Ascending aorta (tissue), 2 donors: ENCODE measurements around the gene RFESD. TPM values are rescaled to one million over a fixed set of nuclear protein-coding genes. Genes with fewer than 3 reads are reported as not detected.

Experiments
- DNase-seq, 2 donors: peaks; one replicate each; pipeline ENCODE4 v3.0.0-alpha.2; 2019; ENCODE audit warnings: low spot score in 2 of 2
- H3K27ac ChIP-seq, 2 donors: fragments of 200-600 bp; sonication (generic); one replicate each; pipeline ENCODE4 v1.5.1; 2016 to 2017; ENCODE audit warnings: mild to moderate bottlenecking in 1 of 2
- H3K27me3 ChIP-seq: fragments of 200-600 bp; sonication (generic); one replicate; pipeline ENCODE4 v1.5.1; 2017
- H3K36me3 ChIP-seq, 2 donors: fragments of 200-600 bp; sonication (generic); one replicate each; pipeline ENCODE4 v1.5.1; 2016
- H3K4me1 ChIP-seq, 2 donors: fragments of 200-600 bp; sonication (generic); one replicate each; pipeline ENCODE4 v1.5.1; 2016 to 2017; ENCODE audit warnings: mild to moderate bottlenecking in 1 of 2
- H3K4me3 ChIP-seq, 2 donors: fragments of 200-600 bp; sonication (generic); one replicate each; pipeline ENCODE4 v1.5.1; 2016 to 2017; ENCODE audit warnings: mild to moderate bottlenecking in 1 of 2
- H3K9me3 ChIP-seq, 2 donors: fragments of 200-600 bp; sonication (generic); one replicate each; pipeline ENCODE4 v1.5.1; 2016
- CTCF ChIP-seq, 3 experiments: fragments of 200-600 bp in 2 of 3; fragments of 450-650 bp in 1 of 3; sonication (generic) in 2 of 3; IDR thresholded peaks; one replicate each; pipeline ENCODE4 v1.5.1; 2016 to 2019; ENCODE audit warnings: antibody characterized with exemption in 3 of 3, mild to moderate bottlenecking in 1 of 3, moderate library complexity in 1 of 3
- intact Hi-C: fragments of 100-400 bp; cut with DNase I; formaldehyde crosslinking; loops from one replicate; pipeline ENCODE4 v1.15.1; 2023
- total RNA-seq: library from RNA; depleted of rRNA; stranded (reverse); fragments of >200 nt; gene quantifications from one replicate; pipeline ENCODE4 v1.1.0, GENCODE V29; 2016

RFESD gene
- total RNA-seq, 1 donor from 2014 or later: not detected

GRCh38 chr5:95609711-95610110, 36.9 kb upstream of the RFESD start:
- intact Hi-C loops: no loop called here

GRCh38 chr5:95610546-95610945, 36.0 kb upstream of the RFESD start:
- Histone ChIP-seq H3K36me3 (no peaks in the 10 kb centered on the region), H3K4me1 (no peaks in the 10 kb centered on the region), H3K27ac (no peak overlapping the region), H3K9me3 (peaks cover 3 to 7% of the 10 kb centered on the region in 2 donors), H3K27me3 (no peaks in the 10 kb centered on the region), H3K4me3 (no peak overlapping the region)
- intact Hi-C loops: no loop called here
- TF ChIP-seq CTCF (IDR thresholded peaks at IDR 0.05): no peak
- DNase-seq: no peak

More at GRCh38 chr5:95609711-95610110, 36.9 kb upstream of the RFESD start:
- Histone ChIP-seq H3K4me3 (no peak overlapping the region), H3K36me3 (no peaks in the 10 kb centered on the region), H3K27ac (no peak overlapping the region), H3K9me3 (peaks cover 3 to 7% of the 10 kb centered on the region in 2 donors), H3K27me3 (no peaks in the 10 kb centered on the region), H3K4me1 (no peaks in the 10 kb centered on the region)
- no peak for TF ChIP-seq CTCF (IDR thresholded peaks at IDR 0.05)
- no peak for DNase-seq

- Histone ChIP-seq H3K9me3 (peaks cover 3 to 7% of the 10 kb centered on the region in 2 donors), H3K4me3 (no peak overlapping the region), H3K36me3 (no peaks in the 10 kb centered on the region), H3K4me1 (no peaks in the 10 kb centered on the region), H3K27me3 (no peaks in the 10 kb centered on the region), H3K27ac (no peak overlapping the region)
- TF ChIP-seq CTCF (IDR thresholded peaks at IDR 0.05): no peak
- no peak for DNase-seq
- intact Hi-C loops: no loop called here
Observed at GRCh38 chr5:95611396-95611795, 35.2 kb upstream of the RFESD start.

GRCh38 chr5:95613514-95613913, 33.1 kb upstream of the RFESD start:
- TF ChIP-seq CTCF (IDR thresholded peaks at IDR 0.05): no peak
- Histone ChIP-seq H3K9me3 (peaks cover 3 to 7% of the 10 kb centered on the region in 2 donors), H3K4me1 (no peaks in the 10 kb centered on the region), H3K36me3 (no peaks in the 10 kb centered on the region), H3K27ac (no peak overlapping the region), H3K27me3 (no peaks in the 10 kb centered on the region), H3K4me3 (no peak overlapping the region)
- intact Hi-C loops: no loop called here
- no peak for DNase-seq

GRCh38 chr5:95615164-95615467, 31.5 kb upstream of the RFESD start:
- H3K4me1 ChIP-seq: no peaks in the 10 kb centered on the region
- intact Hi-C loops: no loop called here
- DNase-seq: no peak

More at GRCh38 chr5:95615164-95615467, 31.5 kb upstream of the RFESD start:
- H3K27me3 ChIP-seq: no peaks in the 10 kb centered on the region
- H3K36me3 ChIP-seq: no peaks in the 10 kb centered on the region
- H3K27ac ChIP-seq: no peak overlapping the region
- H3K9me3 ChIP-seq: peaks cover 3 to 7% of the 10 kb centered on the region in 2 donors
- TF ChIP-seq CTCF (IDR thresholded peaks at IDR 0.05): no peak
- no peak overlapping the region for H3K4me3 ChIP-seq
